ENCODE measurements around the gene ABTB1.

GRCh38 chr3:127674101-127674721, 1.5 kb downstream of the ABTB1 start:
- TF ChIP-seq CTCF (conservative IDR thresholded peaks at IDR 0.05; ENCODE audit: low read depth, low read length) (no peak), EZH2 (IDR thresholded peaks at IDR 0.05; ENCODE audit: low read length, unreplicated experiment) (no peak), EZH2phosphoT487 (IDR thresholded peaks at IDR 0.05; ENCODE audit: borderline replicate concordance, low read length) (no peak)
